ENCODE data around the gene PHLDB3.

Gene PHLDB3

GRCh38 chr19:43501661-43502418 is 2.7 kb downstream of the PHLDB3 start:
- Histone ChIP-seq H3K36me3 (peaks cover 28% of the 10 kb centered on the region), H3K27me3 (peaks cover 18% of the 10 kb centered on the region), H3K9me3 (no peaks in the 10 kb centered on the region), H3K4me1 (ENCODE audit: control insufficient read depth in 1 of 2, insufficient read depth in 1 of 2, low read depth in 1 of 2, low read length in 1 of 2) (peaks cover 10 to 15% of the 10 kb centered on the region in 2 experiments), H3K27ac (no peak overlapping the region), H3K4me3 (ENCODE audit: low read depth in 1 of 2, low read length in 1 of 2) (no peak overlapping the region)
- TF ChIP-seq, protein P1, sequence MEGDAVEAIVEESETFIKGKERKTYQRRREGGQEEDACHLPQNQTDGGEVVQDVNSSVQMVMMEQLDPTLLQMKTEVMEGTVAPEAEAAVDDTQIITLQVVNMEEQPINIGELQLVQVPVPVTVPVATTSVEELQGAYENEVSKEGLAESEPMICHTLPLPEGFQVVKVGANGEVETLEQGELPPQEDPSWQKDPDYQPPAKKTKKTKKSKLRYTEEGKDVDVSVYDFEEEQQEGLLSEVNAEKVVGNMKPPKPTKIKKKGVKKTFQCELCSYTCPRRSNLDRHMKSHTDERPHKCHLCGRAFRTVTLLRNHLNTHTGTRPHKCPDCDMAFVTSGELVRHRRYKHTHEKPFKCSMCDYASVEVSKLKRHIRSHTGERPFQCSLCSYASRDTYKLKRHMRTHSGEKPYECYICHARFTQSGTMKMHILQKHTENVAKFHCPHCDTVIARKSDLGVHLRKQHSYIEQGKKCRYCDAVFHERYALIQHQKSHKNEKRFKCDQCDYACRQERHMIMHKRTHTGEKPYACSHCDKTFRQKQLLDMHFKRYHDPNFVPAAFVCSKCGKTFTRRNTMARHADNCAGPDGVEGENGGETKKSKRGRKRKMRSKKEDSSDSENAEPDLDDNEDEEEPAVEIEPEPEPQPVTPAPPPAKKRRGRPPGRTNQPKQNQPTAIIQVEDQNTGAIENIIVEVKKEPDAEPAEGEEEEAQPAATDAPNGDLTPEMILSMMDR (IDR thresholded peaks at IDR 0.05) = no peak

DNA sequence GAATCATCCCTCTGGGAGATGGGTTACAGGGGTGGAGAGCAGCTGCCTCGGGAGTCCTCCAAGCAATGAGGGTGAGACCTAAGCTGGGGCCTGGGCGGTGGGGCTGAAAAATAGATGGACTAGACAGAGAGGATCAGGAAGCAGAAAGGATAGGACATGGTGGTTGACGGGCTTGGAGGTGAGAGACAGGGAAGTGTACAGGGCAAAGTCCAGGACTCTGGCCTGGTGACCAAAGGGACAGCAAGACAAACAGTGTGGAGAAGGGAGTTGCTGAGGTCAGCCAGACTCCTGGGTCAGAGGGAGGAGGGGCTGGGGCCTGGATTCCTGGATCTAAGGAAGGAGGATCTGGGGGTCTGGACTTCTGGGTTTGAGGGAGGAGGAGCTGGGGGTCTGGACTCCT is 5.5 kb downstream of the PHLDB3 start:
- H3K9me3 ChIP-seq = no peaks in the 10 kb centered on the region
- peaks cover 4% of the 10 kb centered on the region for H3K27me3 ChIP-seq
- peaks cover 0 to 5% of the 10 kb centered on the region in 2 experiments for H3K4me1 ChIP-seq (ENCODE audit: control insufficient read depth in 1 of 2, insufficient read depth in 1 of 2, low read depth in 1 of 2, low read length in 1 of 2)
- no peak overlapping the region for H3K27ac ChIP-seq
- no peak overlapping the region for H3K4me3 ChIP-seq (ENCODE audit: low read depth in 1 of 2, low read length in 1 of 2)
- TF ChIP-seq, protein P1 (IDR thresholded peaks at IDR 0.05) = no peak
- H3K36me3 ChIP-seq = peaks cover 31% of the 10 kb centered on the region

- Histone ChIP-seq H3K9me3 (no peaks in the 10 kb centered on the region), H3K4me3 (ENCODE audit: low read depth in 1 of 2, low read length in 1 of 2) (no peak overlapping the region), H3K36me3 (peaks cover 31% of the 10 kb centered on the region), H3K27me3 (no peaks in the 10 kb centered on the region), H3K4me1 (ENCODE audit: control insufficient read depth in 1 of 2, insufficient read depth in 1 of 2, low read depth in 1 of 2, low read length in 1 of 2) (no peaks in the 10 kb centered on the region), H3K27ac (no peak overlapping the region)
- TF ChIP-seq, protein P1 (IDR thresholded peaks at IDR 0.05) = no peak
Measured at GRCh38 chr19:43498233-43498842, 6.2 kb downstream of the PHLDB3 start.

GRCh38 chr19:43496960-43497359 is 7.6 kb downstream of the PHLDB3 start:
- H3K27me3 ChIP-seq = no peaks in the 10 kb centered on the region
- peaks cover 31% of the 10 kb centered on the region for H3K36me3 ChIP-seq
- no peak overlapping the region for H3K4me3 ChIP-seq (ENCODE audit: low read depth in 1 of 2, low read length in 1 of 2)
- no peaks in the 10 kb centered on the region for H3K9me3 ChIP-seq
- TF ChIP-seq, protein P1 (IDR thresholded peaks at IDR 0.05) = no peak
- no peak overlapping the region for H3K27ac ChIP-seq
- H3K4me1 ChIP-seq (ENCODE audit: control insufficient read depth in 1 of 2, insufficient read depth in 1 of 2, low read depth in 1 of 2, low read length in 1 of 2) = no peaks in the 10 kb centered on the region

DNA sequence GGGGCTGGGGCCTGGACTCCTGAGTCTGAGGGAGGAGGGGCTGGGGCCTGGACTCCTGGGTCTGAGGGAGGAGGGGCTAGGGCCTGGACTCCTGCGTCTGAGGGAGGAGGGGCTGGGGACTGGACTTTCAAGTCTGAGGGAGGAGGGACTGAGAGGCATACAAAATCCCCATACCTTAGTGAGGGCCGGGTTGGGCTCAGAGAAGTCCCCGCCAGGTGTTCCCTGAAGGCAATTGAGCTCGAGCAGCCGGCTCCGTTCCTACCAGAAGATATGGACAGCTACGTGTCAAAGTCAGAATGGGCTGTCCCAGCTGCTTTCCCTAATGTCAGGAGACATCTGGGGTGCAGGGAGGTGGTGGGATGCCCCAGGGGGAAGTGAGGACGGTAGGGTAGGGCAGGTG is 9.5 kb downstream of the PHLDB3 start:
- H3K9me3 ChIP-seq = no peaks in the 10 kb centered on the region
- H3K27me3 ChIP-seq = no peaks in the 10 kb centered on the region
- no peak overlapping the region for H3K27ac ChIP-seq
- TF ChIP-seq, protein P1 (IDR thresholded peaks at IDR 0.05) = no peak
- H3K4me1 ChIP-seq (ENCODE audit: control insufficient read depth in 1 of 2, insufficient read depth in 1 of 2, low read depth in 1 of 2, low read length in 1 of 2) = no peaks in the 10 kb centered on the region
- no peak overlapping the region for H3K4me3 ChIP-seq (ENCODE audit: low read depth in 1 of 2, low read length in 1 of 2)
- H3K36me3 ChIP-seq = peaks cover 31% of the 10 kb centered on the region
